Measurements from ENCODE around the gene HMCN2. TPM values are rescaled to one million over a fixed set of nuclear protein-coding genes. Genes with fewer than 3 reads are reported as not detected.

HMCN2 gene
- total and polyA plus RNA-seq, 5 donors = 2.3 to 6.1 (median 4.2) TPM

DNA sequence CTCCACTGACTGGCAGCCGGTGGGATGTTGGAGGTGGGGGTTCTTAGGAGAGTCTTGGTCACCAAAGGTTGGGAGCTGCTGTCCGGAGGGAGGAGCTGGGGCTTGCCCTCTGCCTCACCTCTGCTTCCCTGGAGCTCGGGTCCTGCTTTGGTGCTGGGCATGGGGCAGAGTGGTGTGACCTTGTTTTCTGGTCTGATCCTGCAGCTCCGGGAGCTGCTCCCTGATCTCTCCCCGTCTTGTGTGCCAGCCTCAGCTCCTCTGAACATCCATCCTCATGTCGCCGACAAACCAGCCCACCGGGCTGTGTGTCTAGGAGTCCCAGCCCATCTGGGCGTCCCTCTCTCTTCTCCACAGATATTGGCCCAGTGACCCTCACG, 18.7 kb downstream of the HMCN2 start:
- Histone ChIP-seq H3K27ac (ENCODE audit: low read length) (no peak overlapping the region), H3K4me1 (ENCODE audit: control insufficient read depth, insufficient read depth, low read length) (peaks cover 10% of the 10 kb centered on the region), H3K4me3 (ENCODE audit: low read length) (no peak overlapping the region), H3K27me3 (ENCODE audit: control insufficient read depth, insufficient read depth) (no peaks in the 10 kb centered on the region), H3K9me3 (ENCODE audit: control insufficient read depth, low read length) (no peaks in the 10 kb centered on the region)
- WGBS = 80% methylated on average over 10 of the region's 10 CpGs
- ATAC-seq = no peak
- intact Hi-C loops (cut with DNase I) = no loop called here
- no peak for DNase-seq

DNA sequence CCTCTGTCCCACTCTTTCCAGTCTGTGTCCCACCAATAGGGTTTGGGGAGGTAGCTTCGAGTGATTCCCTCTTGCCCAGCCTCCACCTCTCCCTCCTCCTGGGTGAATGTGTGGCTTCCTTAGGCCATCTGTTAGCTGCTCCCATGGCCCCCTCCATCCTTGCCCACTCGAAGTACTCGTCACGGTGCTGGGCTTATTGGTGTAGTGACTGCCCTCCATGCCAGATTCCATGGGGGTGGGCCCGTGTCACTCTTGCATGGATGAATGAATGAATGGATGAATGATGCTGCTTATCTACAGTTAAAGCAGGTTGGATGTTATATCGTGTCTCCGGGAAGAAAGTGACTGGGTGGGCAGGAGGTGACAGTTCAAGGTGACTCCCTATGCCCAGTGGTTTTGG, 19.1 kb downstream of the HMCN2 start:
- intact Hi-C loops (cut with DNase I) = no loop called here
- H3K4me1 ChIP-seq (ENCODE audit: control insufficient read depth, insufficient read depth, low read length) = peaks cover 10% of the 10 kb centered on the region
- no peak overlapping the region for H3K27ac ChIP-seq (ENCODE audit: low read length)

DNA sequence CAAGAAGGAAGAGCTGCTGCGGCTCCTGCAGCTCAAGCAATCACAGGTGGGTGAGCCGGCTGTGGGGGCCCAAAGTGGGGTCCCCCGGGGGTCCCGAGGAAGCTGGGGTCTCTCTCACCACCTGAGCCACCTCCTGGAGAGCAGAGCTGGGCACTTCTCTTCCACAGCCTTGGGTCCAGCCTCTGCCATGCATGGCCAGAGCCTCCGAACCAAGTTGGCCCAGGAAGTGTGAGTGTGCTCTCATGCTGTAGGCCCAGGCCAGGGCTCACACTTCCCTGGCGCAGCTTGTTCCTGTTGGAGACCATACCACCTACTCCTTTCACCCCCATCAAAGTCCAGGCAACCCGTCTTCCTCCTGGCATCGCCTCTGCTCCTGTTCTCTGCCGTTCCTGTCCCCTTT, 19.7 kb downstream of the HMCN2 start:
- no peak overlapping the region for H3K27ac ChIP-seq (ENCODE audit: low read length)
- H3K4me3 ChIP-seq (ENCODE audit: low read length) = no peak overlapping the region
- no peak for ATAC-seq
- DNase-seq = no peak
- peaks cover 12% of the 10 kb centered on the region for H3K4me1 ChIP-seq (ENCODE audit: control insufficient read depth, insufficient read depth, low read length)
- H3K9me3 ChIP-seq (ENCODE audit: control insufficient read depth, low read length) = no peaks in the 10 kb centered on the region
- WGBS = 81% methylated on average over 9 of the region's 9 CpGs
- H3K27me3 ChIP-seq (ENCODE audit: control insufficient read depth, insufficient read depth) = no peaks in the 10 kb centered on the region
- intact Hi-C loops (cut with DNase I) = no loop called here

More for the DNA sequence above, 19.1 kb downstream of the HMCN2 start:
- Histone ChIP-seq H3K27me3 (ENCODE audit: control insufficient read depth, insufficient read depth) (no peaks in the 10 kb centered on the region), H3K9me3 (ENCODE audit: control insufficient read depth, low read length) (no peaks in the 10 kb centered on the region), H3K4me3 (ENCODE audit: low read length) (no peak overlapping the region)
- DNase-seq (no peak), ATAC-seq (no peak)
- 93% methylated on average over 7 of the region's 7 CpGs for WGBS

DNA sequence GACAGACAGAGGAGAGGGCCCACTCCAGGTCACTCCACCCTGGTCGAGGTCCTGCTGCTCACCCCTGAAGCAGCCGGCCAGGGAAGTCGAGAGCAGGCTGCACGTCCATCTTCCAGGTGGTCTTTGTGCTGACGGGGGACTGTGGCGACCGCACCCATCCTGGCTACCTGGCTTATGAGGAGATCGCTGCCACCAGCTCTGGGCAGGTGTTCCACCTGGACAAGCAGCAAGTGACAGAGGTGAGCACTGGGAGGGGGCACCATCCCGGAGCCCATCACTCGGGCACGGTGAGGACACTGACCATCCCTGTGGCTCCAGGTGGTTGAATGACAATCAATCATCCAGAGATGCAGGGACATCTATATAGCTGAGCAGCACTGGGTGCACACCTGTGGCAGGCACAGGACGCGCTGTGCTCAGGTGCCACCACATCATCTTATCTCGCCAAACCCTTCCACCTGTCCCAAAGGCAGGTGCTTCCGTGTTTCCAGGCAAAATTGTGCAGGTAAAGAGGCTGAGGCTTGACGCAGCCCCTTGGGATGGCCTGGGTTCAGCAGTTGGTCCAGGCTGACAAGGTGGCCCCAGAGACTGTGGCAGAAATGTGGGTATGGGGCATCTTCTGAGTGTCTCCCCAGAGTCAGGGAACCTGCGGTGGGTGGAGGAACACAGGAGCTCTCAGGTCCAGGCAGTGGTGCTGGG, 20.7 kb downstream of the HMCN2 start:
- H3K9me3 ChIP-seq (ENCODE audit: control insufficient read depth, low read length) = no peaks in the 10 kb centered on the region
- H3K27me3 ChIP-seq (ENCODE audit: control insufficient read depth, insufficient read depth) = no peaks in the 10 kb centered on the region
- peak overlapping the region; percentile 61 for H3K27ac ChIP-seq (ENCODE audit: low read length)
- peaks cover 12% of the 10 kb centered on the region for H3K4me1 ChIP-seq (ENCODE audit: control insufficient read depth, insufficient read depth, low read length)
- no peak overlapping the region for H3K4me3 ChIP-seq (ENCODE audit: low read length)
- 93% methylated on average over 17 of the region's 17 CpGs for WGBS
- no peak for ATAC-seq
- intact Hi-C loops (cut with DNase I) = no loop called here
- no peak for DNase-seq

DNA sequence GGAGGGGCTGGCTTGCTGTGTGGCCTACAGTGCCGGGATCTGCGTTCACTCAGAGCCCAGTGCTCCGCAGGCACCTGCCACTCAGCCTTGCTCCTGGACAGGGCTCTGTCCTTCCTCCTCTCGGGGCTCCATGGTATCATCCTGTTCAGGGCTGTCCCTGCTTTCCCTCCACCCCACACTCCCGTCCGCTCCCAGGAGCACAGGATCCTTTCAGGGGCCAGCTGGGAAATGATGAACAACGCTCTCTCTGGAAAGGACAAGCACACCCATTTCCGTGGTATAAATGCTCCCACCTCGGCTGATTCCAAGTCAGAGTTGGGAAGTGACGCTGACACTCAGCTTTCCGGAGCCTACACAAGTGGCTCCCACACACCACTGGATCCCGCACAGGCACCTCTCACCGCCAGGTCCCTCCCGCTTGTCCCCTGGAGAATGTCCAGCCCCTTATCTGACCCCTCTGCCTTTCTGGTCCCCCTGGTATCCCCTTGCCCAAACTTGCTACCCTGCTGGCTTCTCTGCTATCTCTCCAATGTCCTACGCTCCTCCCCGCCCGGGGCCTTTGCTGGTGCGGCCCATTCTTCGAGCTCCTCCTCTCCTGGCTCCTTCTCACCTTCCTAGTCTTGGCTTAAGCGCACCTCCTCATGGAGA, 21.3 kb downstream of the HMCN2 start:
- Histone ChIP-seq H3K27ac (ENCODE audit: low read length) (peak overlapping the region; percentile 78), H3K27me3 (ENCODE audit: control insufficient read depth, insufficient read depth) (no peaks in the 10 kb centered on the region), H3K9me3 (ENCODE audit: control insufficient read depth, low read length) (no peaks in the 10 kb centered on the region), H3K4me3 (ENCODE audit: low read length) (no peak overlapping the region), H3K4me1 (ENCODE audit: control insufficient read depth, insufficient read depth, low read length) (peaks cover 12% of the 10 kb centered on the region)
- 46% methylated on average over 20 of the region's 20 CpGs for WGBS
- intact Hi-C loops (cut with DNase I) = no loop called here
- peak; percentile 53 to 75 (median 59) for DNase-seq
- peak; percentile 53 to 86 for ATAC-seq

DNA sequence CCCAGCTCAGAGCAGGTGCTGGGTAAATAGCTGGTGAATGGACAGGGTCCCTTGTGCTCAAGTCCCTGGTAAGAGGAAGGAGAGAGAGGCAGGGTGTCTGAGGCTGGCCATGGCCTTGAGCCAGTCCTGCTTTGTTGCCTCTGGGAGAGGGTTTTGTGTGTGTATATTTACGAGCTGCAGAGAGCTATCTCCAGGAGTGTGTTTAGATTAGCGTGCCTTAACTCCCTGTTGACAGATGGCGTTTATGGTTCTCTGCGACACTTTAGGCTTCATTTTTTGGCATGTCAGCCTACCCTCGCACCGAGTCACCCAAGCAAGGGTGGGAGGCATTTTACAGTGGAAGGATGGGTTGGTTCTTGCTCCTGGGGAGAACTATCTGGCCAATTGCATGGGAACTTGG, 22.2 kb downstream of the HMCN2 start:
- DNase-seq = no peak
- intact Hi-C loops (cut with DNase I) = no loop called here
- Histone ChIP-seq H3K9me3 (ENCODE audit: control insufficient read depth, low read length) (no peaks in the 10 kb centered on the region), H3K4me1 (ENCODE audit: control insufficient read depth, insufficient read depth, low read length) (peaks cover 9% of the 10 kb centered on the region), H3K27ac (ENCODE audit: low read length) (peak overlapping the region; percentile 77), H3K27me3 (ENCODE audit: control insufficient read depth, insufficient read depth) (no peaks in the 10 kb centered on the region), H3K4me3 (ENCODE audit: low read length) (no peak overlapping the region)
- 39% methylated on average over 6 of the region's 6 CpGs for WGBS
- ATAC-seq = peak; percentile 44 to 46

DNA sequence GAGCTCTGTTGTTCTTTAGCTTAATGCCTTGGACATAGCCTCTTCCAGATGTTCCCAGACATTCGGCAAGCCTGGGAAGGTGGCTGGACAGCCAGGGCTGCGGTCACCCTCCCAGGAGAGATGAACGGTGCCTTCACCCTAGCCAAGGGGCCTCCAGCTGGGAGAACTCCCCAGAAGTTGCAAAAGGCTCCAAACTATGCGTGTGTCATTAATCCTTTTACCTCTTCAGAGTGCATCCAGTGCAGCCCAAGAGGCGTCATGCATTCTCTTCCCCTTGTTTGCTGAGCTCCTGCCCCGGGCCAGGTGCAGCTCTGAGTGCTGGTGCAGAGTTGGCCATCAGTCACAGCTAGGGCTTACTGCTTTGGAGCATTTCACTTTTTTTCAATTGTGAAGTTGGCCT, 22.8 kb downstream of the HMCN2 start:
- intact Hi-C loops (cut with DNase I) = no loop called here
- H3K27me3 ChIP-seq (ENCODE audit: control insufficient read depth, insufficient read depth) = no peaks in the 10 kb centered on the region
- H3K9me3 ChIP-seq (ENCODE audit: control insufficient read depth, low read length) = no peaks in the 10 kb centered on the region
- DNase-seq = no peak
- peaks cover 9% of the 10 kb centered on the region for H3K4me1 ChIP-seq (ENCODE audit: control insufficient read depth, insufficient read depth, low read length)
- H3K27ac ChIP-seq (ENCODE audit: low read length) = no peak overlapping the region
- no peak overlapping the region for H3K4me3 ChIP-seq (ENCODE audit: low read length)
- ATAC-seq = no peak
- WGBS = 63% methylated on average over 6 of the region's 6 CpGs

DNA sequence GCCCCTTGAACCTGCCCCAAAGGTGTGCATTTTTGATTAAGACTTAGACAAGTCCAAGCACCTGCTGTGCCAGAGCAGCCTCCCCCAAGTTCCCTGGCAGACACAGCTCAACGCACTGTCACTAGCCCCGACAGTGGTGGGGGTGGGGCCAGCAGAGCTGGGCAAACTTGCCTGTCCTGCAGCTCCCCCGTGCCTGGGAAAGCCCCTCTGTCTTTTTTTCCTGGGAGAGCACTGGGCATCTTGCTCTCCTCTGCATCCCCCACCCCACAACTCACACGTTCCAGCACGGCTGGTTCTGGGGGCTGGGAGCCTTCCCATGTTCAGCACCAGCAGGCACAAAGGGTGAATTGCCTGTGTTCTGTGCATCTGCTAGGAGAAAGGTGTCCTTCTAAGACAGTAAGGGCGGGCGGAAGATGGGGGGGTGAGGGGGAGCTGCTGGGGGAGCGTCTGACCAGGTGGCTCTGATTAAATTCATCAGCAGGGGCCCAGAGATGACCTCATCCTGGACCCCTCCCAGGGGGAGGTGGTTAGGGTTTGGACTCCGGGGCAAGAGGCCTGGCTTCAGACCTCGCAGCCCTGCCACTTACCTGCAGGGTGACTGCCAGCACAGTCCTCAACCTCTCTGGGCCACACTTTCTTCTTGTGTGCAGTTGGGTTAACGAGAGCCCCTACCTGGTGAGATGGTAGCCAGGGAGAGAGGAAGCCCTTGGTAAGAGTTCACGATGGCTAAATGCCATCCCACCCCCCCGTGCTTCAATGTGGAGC, 23.5 kb downstream of the HMCN2 start:
- ATAC-seq = no peak
- no peak for DNase-seq
- Histone ChIP-seq H3K4me3 (ENCODE audit: low read length) (no peak overlapping the region), H3K9me3 (ENCODE audit: control insufficient read depth, low read length) (no peaks in the 10 kb centered on the region), H3K27me3 (ENCODE audit: control insufficient read depth, insufficient read depth) (no peaks in the 10 kb centered on the region), H3K4me1 (ENCODE audit: control insufficient read depth, insufficient read depth, low read length) (peaks cover 9% of the 10 kb centered on the region), H3K27ac (ENCODE audit: low read length) (no peak overlapping the region)
- 49% methylated on average over 13 of the region's 13 CpGs for WGBS
- intact Hi-C loops (cut with DNase I) = no loop called here

DNA sequence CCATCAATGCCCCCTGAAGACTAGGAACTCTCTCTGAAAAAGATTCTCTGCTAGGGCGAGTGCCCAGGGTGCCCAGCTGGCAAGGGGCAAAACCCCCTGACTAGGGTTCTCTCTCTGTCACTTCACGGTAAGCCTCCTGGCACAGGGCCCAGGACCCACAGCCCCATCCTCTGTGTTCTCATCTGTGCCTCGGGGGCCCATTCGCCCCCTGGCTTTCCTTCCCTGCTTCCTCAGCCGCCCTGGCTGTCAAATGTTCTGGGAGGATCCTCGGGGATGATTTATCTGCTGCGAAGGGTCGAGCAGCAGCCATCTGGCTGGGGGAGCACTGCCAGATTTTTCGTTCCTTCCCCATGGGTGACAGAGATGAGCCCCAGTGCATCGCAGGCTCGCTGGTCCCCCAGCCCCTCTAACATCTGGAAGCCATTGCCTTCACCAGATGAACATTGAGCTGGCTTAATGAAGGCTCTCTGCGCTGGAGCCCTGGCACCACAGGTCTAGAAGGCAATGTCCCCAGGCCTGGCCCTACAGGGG, 24.2 kb downstream of the HMCN2 start:
- ATAC-seq = no peak
- Histone ChIP-seq H3K4me3 (ENCODE audit: low read length) (no peak overlapping the region), H3K27ac (ENCODE audit: low read length) (no peak overlapping the region), H3K27me3 (ENCODE audit: control insufficient read depth, insufficient read depth) (no peaks in the 10 kb centered on the region), H3K9me3 (ENCODE audit: control insufficient read depth, low read length) (no peaks in the 10 kb centered on the region), H3K4me1 (ENCODE audit: control insufficient read depth, insufficient read depth, low read length) (peaks cover 9% of the 10 kb centered on the region)
- DNase-seq = peak in 1 of 3 donors; percentile 52
- WGBS = 57% methylated on average over 12 of the region's 12 CpGs
- intact Hi-C loops (cut with DNase I) = no loop called here

DNA sequence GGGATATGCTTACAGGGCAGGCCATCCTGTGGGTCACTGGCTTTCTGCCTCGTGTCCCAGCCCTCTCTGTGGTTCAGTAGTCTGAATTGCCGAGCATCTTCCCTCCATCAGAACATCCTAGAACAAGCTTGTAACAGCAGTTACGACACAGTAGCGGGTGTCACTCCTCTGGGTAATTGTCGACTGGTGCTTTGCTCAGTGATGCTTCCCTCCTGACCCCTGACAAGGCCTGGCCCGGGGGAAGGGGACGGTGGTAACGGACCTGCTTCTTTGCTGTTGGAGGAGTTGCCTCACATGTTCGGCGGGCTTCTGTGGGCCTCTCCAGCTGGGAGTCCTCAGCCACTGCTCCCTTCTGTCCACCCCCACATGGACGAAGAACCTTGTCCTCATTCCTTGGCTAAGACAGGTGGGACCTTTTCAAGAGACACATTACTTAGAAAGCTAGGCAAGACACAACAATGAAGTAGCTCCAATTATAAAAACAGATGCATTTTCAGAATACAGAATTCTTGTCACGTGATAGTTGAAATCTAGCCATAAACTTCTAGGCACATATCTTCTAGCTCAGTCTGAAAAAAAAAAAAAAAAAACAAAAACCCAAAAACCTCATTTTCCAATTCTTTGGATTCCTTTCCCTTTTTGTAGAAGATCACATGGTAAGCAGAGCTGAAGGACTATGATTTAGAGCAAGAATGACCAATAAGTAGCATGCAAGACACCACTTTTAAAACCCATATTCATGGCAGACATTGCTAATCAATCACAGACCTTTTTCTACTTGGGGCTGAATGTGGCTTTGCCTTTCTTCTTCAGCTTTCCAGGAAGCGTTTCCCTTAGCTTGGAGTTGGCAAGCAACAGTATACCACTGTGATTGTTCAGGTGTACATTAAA, 25.0 kb downstream of the HMCN2 start:
- DNase-seq (peak in 1 of 3 donors; percentile 51), ATAC-seq (no peak)
- no peak overlapping the region for H3K27ac ChIP-seq (ENCODE audit: low read length)
- peaks cover 9% of the 10 kb centered on the region for H3K4me1 ChIP-seq (ENCODE audit: control insufficient read depth, insufficient read depth, low read length)
- H3K9me3 ChIP-seq (ENCODE audit: control insufficient read depth, low read length) = no peaks in the 10 kb centered on the region
- intact Hi-C loops (cut with DNase I) = no loop called here
- no peaks in the 10 kb centered on the region for H3K27me3 ChIP-seq (ENCODE audit: control insufficient read depth, insufficient read depth)
- 60% methylated on average over 13 of the region's 13 CpGs for WGBS
- no peak overlapping the region for H3K4me3 ChIP-seq (ENCODE audit: low read length)
